ENCODE data around the gene SRGAP3. TPM values are rescaled to one million over a fixed set of nuclear protein-coding genes. Genes with fewer than 3 reads are reported as not detected.

SRGAP3 gene
- total RNA-seq, 2 experiments from 2014 or later: 1.2 to 1.3 TPM

DNA sequence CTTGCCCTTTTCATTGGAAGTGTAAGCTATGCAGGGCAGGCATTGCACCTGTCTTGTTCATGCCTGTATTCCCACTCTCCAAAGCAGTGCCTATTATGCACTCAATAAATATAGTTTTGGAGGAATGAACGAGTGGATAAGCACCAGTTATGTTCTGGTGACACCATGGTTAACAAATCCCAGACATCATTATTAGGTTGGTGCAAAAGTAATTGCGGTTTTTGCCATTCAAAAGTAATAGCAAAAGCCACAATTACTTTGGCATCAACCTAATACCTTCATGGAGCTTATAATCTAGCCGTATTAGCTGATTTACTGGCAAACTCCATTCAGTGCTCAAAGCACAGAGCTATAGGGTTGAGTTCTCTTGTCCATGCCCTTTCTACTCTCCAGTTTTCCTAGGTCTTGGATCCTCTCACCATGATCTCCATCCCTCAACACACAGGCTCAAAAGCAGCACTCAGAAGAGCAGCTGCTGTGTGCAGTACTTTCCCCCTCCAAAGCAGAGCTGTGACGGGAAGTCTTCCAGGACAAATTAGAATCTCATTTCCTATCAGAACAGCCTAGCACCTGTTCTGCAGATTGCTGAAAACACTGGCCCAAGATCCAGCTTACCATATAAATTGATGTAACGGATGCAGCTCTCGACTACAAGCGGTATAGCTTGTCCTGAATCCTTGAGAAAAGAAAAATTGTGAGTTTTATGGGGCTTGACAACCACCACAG lies 223.0 kb downstream of the SRGAP3 start:
- Mint-ChIP-seq H3K4me3 (no peak overlapping the region), H3K4me1 (no peaks in the 10 kb centered on the region), H3K27me3 (peaks cover 3% of the 10 kb centered on the region), H3K27ac (no peak overlapping the region), H3K36me3 (ENCODE audit: low read depth) (no peaks in the 10 kb centered on the region), H3K9me3 (no peaks in the 10 kb centered on the region)
- no peak for DNase-seq
- ChIA-PET POLR2A (no interaction called here), CTCF (no interaction called here)

DNA sequence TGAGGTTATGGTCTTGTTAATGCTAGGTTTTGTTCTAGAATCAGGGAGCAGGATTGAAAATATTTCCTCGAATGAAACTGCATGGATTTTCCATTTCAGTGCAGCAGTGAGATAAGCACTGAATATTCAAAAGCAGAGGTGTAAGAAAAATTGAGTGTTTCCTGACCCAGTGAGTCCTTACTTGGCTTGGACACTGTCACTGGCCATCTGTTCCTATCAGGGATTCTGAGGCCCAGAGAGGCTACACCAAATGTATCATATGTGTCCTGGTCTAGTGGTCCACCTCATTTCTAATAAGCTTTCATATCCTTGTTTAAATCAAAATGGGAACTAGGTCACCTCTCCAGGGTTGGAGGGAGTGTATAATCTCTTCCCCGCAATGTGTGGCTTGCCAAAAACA lies 225.1 kb downstream of the SRGAP3 start:
- H3K9me3 Mint-ChIP-seq: no peaks in the 10 kb centered on the region
- DNase-seq: no peak
- CTCF ChIA-PET: no interaction called here
- H3K4me1 Mint-ChIP-seq: no peaks in the 10 kb centered on the region
- H3K27ac Mint-ChIP-seq: no peak overlapping the region
- POLR2A ChIA-PET: no interaction called here
- H3K4me3 Mint-ChIP-seq: no peak overlapping the region
- H3K36me3 Mint-ChIP-seq (ENCODE audit: low read depth): no peaks in the 10 kb centered on the region
- H3K27me3 Mint-ChIP-seq: peaks cover 3% of the 10 kb centered on the region

DNA sequence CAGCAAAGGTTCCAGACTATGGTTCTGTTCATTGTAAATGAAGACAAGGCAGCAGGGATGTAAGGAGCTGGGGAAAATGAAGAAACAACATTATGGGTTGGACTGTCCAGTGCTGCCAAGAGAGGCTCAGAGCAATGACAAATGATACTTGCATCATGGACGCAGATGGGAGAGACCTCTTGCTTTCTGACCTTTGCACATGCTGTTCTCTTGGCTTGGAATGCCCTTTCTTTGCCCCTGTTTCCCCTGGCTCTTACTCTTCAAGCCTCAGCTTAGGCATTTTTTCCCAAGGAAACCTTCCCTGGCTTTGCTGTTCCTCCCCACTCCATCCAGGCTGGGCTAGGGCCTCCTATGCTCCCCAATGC lies 226.2 kb downstream of the SRGAP3 start:
- H3K4me1 Mint-ChIP-seq: no peaks in the 10 kb centered on the region
- no peak for DNase-seq
- H3K36me3 Mint-ChIP-seq (ENCODE audit: low read depth): no peaks in the 10 kb centered on the region
- peaks cover 3% of the 10 kb centered on the region for H3K27me3 Mint-ChIP-seq
- no peak overlapping the region for H3K4me3 Mint-ChIP-seq
- no peak overlapping the region for H3K27ac Mint-ChIP-seq
- H3K9me3 Mint-ChIP-seq: no peaks in the 10 kb centered on the region
- CTCF ChIA-PET: no interaction called here
- POLR2A ChIA-PET: no interaction called here

DNA sequence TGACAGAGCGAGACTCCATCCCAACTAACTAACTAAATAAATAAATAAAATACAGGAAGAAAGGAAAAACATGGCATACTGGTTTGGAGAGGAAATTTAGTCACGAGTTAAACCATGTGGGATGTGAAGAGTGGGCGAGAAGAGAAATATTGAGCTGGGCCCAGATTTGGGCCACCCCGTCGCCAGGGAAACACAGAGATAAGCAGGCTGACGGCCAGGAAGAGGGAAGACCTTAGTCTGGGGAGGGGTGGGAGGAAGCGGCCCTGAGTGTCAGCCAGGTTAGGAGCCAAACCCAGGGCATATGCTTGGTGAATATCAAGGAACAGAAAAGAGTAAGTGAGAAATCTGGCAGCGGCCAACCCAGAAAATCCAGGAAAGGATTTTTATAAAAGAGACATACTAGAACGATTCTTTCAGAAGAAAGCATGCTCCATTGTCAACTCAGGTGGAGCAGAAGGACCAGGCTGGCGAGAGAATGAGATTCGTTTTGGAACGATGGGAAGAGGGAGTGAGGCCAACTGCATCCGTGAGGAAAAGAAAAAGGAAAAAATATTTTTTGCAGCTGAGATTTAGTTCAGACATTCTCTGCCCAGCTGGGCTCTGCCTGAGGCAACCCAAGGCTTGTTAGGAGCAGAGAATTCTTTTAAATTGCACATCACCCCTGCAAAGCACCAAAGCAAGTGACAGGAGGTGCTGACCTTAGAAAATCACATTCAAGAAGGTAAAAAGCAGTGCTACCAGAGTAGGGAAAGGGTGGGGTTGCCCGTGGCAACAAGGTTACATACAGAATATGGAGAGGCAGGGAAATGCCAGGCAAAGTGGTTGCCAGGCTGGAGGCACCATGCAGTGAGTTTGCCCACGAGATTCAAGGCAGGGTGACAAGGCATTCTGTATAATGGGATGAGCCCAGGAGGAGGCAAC lies 226.9 kb downstream of the SRGAP3 start:
- POLR2A ChIA-PET: no interaction called here
- H3K4me1 Mint-ChIP-seq: no peaks in the 10 kb centered on the region
- CTCF ChIA-PET: no interaction called here

DNA sequence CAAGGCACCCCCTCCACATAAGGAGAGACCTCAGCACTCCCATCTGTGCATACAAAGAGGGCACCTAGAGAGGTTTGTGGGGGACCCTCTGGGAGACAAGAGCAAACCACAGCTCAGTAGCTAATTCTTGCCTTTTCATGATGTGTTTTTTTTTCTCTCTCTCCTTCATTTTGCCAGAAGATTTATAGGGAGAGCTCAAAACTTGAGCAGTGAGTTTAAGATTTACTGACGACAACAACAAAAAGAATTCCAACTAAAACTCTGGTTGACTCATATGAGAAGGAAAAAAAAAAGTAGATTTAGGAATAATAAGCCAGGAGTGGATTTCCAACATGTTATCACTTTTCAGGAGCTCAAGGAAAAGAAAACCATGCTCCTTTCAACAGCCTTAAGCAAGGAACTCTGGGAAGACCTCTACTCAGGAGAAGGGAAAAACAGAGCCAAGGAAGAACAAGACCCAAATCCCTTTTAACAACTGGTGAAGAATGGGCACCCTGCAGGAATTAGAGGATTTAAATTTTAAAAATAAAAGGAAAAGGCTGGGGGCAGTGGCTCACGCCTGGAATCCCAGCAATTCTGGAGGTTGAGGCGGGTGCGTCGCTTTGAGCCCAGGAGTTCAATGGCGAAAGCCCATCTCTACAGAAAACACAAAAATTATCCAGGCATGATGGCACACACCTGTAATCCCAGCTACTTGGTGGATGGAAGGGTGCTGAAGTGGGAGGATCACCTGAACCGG lies 228.0 kb downstream of the SRGAP3 start:
- H3K27ac Mint-ChIP-seq: no peak overlapping the region
- no peaks in the 10 kb centered on the region for H3K9me3 Mint-ChIP-seq
- no peaks in the 10 kb centered on the region for H3K36me3 Mint-ChIP-seq (ENCODE audit: low read depth)
- CTCF ChIA-PET: no interaction called here
- H3K4me1 Mint-ChIP-seq: no peaks in the 10 kb centered on the region
- peaks cover 3% of the 10 kb centered on the region for H3K27me3 Mint-ChIP-seq
- H3K4me3 Mint-ChIP-seq: no peak overlapping the region
- no peak for DNase-seq
- POLR2A ChIA-PET: no interaction called here

More for the DNA sequence above, 226.9 kb downstream of the SRGAP3 start:
- no peak overlapping the region for H3K27ac Mint-ChIP-seq
- no peaks in the 10 kb centered on the region for H3K9me3 Mint-ChIP-seq
- no peak overlapping the region for H3K4me3 Mint-ChIP-seq
- H3K27me3 Mint-ChIP-seq: peaks cover 3% of the 10 kb centered on the region
- DNase-seq: no peak
- no peaks in the 10 kb centered on the region for H3K36me3 Mint-ChIP-seq (ENCODE audit: low read depth)

DNA sequence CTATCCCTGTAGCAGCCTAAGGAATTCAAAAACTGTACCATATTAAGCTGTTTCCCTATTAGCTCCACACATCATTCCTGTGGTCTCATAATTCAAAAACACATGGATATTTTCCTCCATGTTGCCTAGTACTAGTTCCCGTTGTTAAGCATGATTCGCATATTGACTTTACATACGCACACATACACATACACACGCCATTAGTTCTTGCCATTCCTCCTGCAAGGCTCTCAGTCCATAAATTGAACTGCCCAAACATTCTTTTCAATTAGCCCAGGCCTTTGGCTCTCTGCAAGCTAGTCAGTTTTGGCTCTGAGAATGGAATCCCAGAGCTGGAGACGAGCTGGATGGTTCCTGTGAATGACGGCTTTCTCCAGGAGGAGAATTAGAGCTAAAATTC lies 229.0 kb downstream of the SRGAP3 start:
- Mint-ChIP-seq H3K36me3 (ENCODE audit: low read depth) (no peaks in the 10 kb centered on the region), H3K4me1 (no peaks in the 10 kb centered on the region), H3K9me3 (no peaks in the 10 kb centered on the region), H3K27me3 (peaks cover 3% of the 10 kb centered on the region), H3K4me3 (no peak overlapping the region), H3K27ac (no peak overlapping the region)
- POLR2A ChIA-PET: no interaction called here
- CTCF ChIA-PET: no interaction called here
- no peak for DNase-seq

DNA sequence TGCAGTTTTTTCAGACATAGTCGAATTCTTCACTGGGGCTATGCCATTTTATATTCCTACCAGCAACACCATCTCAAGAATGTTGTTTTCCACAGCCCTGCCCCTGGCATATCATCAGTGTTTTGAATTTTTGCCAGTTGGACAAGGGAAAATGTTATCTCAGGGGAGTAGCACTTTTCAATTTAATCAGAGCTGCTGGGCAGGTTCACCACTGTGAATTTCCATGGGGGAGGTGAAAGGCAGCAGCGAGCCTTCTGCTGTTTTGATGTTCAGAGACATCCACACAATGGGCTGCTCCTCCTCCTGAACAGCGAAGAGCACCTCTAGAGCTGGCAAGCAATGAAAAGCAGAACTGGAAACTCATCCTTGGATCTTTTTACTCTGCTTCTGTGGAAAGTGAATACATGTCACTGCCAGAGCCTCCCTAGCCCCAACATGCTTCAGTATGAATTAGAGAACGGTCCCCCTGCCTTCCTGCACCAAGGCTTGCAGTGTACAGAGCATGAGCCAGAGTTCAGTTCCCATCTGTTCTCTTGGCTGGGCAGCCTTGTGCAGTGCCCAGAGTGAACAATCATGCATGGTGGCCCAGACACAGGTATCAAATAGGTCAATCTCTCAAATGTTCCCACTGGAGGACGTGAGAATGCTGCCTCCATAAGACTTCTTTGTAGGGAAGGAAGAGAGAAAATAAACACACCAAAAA lies 230.0 kb downstream of the SRGAP3 start:
- H3K36me3 Mint-ChIP-seq (ENCODE audit: low read depth): no peaks in the 10 kb centered on the region
- no peak overlapping the region for H3K27ac Mint-ChIP-seq
- H3K27me3 Mint-ChIP-seq: peaks cover 3% of the 10 kb centered on the region
- H3K4me3 Mint-ChIP-seq: no peak overlapping the region
- POLR2A ChIA-PET: no interaction called here
- H3K9me3 Mint-ChIP-seq: no peaks in the 10 kb centered on the region
- DNase-seq: no peak
- CTCF ChIA-PET: no interaction called here
- H3K4me1 Mint-ChIP-seq: no peaks in the 10 kb centered on the region

DNA sequence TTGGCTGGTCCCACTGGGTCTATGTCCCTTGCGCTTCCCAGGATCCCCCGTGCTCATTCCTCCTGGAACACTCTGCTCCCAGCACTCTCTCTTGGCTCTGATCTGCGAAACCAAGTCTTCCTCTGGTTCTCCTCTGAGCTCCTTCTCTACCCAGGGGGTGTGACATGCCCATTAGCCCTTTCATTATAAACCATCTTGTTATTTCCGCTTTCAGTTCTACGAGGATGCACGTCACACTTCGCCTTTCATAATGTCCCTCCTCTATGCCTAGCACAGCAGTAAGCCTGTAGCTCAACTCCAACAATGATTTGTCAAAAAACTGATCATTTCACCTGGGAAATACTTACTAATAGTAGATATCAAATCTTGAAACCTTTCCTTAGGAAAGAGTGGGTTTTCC lies 234.2 kb downstream of the SRGAP3 start:
- H3K4me1 Mint-ChIP-seq: peaks cover 6% of the 10 kb centered on the region
- ChIA-PET POLR2A (no interaction called here), CTCF (interaction anchor here (0.8 kb wide), 1 partner anchor 284 kb away, joined by 3 read pairs; no protein-coding TSS in a partner anchor)
- H3K4me3 Mint-ChIP-seq: no peak overlapping the region
- H3K27ac Mint-ChIP-seq: no peak overlapping the region
- no peak for DNase-seq
- H3K27me3 Mint-ChIP-seq: no peaks in the 10 kb centered on the region
- H3K36me3 Mint-ChIP-seq (ENCODE audit: low read depth): no peaks in the 10 kb centered on the region
- H3K9me3 Mint-ChIP-seq: no peaks in the 10 kb centered on the region

DNA sequence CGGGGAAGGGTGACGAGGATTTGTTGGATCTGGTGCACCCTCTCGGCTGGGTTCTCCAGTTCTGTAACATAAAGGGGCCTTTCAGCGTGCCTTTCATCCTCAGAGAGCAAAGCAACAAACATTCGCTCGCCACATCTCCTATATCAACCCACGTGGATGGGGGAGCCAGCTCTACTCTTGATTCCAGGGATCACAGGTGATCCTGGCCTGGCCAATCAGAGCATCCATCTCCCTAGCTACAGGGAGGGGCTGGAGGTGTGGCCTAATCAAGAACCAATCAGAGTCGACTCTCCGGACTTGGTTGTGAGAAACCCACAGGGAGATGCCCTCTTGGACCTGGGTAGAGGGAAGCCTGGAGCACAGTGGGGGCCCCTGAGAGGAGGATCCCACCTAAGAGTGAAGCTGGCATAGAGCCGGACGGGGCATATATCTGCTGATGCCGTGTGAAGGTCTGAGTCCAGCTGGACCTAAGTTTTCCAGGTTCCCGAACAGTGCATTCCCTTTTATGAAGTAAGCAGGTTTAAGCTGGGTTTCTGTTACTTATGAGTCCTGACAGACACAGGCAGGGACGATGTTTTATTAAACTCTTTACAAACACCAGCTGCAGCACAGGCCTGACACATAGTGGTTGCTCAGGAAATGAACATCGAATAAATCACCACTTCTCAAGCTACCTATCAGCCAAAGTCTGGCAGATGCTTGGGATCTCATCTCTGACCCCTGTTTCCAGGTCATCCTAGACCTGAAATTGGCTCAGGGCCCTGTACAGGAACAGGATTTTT lies 235.5 kb downstream of the SRGAP3 start:
- Mint-ChIP-seq H3K27me3 (no peaks in the 10 kb centered on the region), H3K27ac (no peak overlapping the region), H3K36me3 (ENCODE audit: low read depth) (no peaks in the 10 kb centered on the region), H3K4me1 (peaks cover 6% of the 10 kb centered on the region), H3K4me3 (no peak overlapping the region), H3K9me3 (no peaks in the 10 kb centered on the region)
- ChIA-PET CTCF (no interaction called here), POLR2A (no interaction called here)
- DNase-seq: no peak

DNA sequence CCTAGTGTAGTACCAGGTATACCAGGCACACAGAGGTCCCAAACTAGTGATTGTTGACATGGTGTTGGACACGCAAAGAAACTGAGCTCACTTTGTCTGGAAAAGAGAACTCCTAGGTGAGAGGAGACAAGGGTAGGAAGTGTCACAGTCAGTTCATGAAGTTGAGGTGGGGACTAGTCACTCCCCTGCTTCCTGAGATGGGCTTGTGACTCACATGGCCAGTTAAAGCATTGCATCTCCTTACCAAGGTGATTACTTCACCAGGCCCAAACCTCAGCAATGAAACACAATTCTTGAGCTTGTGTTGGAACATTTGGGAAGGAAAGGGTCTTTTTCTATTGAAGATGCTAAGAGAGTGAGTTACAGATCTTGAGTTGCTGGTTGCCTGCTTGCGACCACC lies 236.9 kb downstream of the SRGAP3 start:
- Mint-ChIP-seq H3K27ac (no peak overlapping the region), H3K4me1 (peaks cover 6% of the 10 kb centered on the region), H3K27me3 (no peaks in the 10 kb centered on the region), H3K4me3 (no peak overlapping the region), H3K36me3 (ENCODE audit: low read depth) (no peaks in the 10 kb centered on the region), H3K9me3 (no peaks in the 10 kb centered on the region)
- no peak for DNase-seq
- ChIA-PET POLR2A (no interaction called here), CTCF (interaction anchor here (1.0 kb wide), 1 partner anchor 25 kb away, joined by 3 read pairs; no protein-coding TSS in a partner anchor)

DNA sequence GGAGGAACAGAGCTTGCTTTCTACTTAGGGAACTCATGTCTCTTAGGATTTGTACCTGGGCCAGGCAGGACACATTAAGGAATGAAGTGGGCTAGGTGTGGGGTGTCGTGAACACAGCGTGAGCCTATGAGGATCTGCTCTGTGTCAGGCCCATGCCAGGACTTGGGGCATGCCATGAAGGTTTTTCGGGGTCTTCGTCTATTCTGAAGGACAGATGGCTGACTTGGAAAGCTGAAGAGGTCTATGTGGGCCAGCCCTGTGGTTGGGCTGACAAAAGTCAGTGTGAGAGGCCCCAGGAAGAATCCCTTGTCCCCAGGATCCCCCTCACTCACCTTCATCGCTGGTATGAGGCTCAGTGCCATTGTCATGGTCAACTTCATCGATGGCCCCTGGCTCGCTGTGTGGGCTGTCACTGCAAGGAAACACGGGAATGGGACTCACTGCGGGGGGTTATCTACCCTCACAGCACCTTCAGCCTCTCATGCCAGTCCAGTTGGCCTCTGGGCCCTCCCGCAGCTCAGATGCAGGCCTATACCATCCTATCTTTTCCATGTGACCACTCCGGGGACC lies 239.4 kb downstream of the SRGAP3 start:
- H3K9me3 Mint-ChIP-seq: no peaks in the 10 kb centered on the region
- POLR2A ChIA-PET: no interaction called here
- DNase-seq: no peak
- CTCF ChIA-PET: interaction anchor here (0.6 kb wide), 1 partner anchor 22 kb away, joined by 3 read pairs; no protein-coding TSS in a partner anchor
- H3K36me3 Mint-ChIP-seq (ENCODE audit: low read depth): no peaks in the 10 kb centered on the region
- peaks cover 2% of the 10 kb centered on the region for H3K27me3 Mint-ChIP-seq
- no peak overlapping the region for H3K4me3 Mint-ChIP-seq
- H3K4me1 Mint-ChIP-seq: peaks cover 6% of the 10 kb centered on the region
- no peak overlapping the region for H3K27ac Mint-ChIP-seq

DNA sequence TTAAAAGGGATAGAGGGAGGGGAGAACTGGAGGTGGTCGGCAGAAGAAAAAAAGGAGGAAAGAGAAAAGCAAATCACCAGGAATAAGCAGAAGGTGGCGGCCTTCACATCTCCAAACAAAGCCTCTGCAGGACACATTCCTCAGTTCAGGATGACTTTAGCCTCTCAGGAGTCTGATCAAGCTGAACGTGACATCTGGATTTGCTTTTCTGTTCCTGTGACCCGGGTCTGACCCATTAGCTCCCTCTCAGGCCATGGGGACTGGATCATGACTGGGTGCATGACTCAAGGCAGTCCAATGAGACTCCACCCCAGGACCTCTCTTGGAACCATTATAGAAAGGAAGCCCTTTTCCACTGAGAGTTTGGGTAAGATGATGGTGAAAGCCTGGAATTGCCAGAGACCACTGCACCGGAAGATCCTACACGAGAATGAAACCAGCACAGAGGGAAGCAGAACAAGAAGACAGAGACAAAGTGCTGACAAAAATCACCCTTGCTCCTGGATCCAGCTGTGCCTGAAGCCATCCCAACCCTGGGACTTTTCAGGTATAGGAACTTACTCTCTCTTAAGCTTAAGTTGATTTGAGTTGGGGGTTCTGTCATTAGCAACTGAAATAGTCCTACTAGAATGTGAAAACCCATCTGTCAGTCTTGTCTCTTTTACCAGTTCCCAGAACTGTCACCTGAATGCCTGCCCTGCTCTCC lies 240.7 kb downstream of the SRGAP3 start:
- no peaks in the 10 kb centered on the region for H3K9me3 Mint-ChIP-seq
- DNase-seq: no peak
- ChIA-PET POLR2A (no interaction called here), CTCF (interaction anchor here (0.5 kb wide), 1 partner anchor 444 kb away, joined by 3 read pairs; no protein-coding TSS in a partner anchor)
- H3K36me3 Mint-ChIP-seq (ENCODE audit: low read depth): no peaks in the 10 kb centered on the region
- H3K4me3 Mint-ChIP-seq: no peak overlapping the region
- H3K27ac Mint-ChIP-seq: no peak overlapping the region
- H3K27me3 Mint-ChIP-seq: peaks cover 2% of the 10 kb centered on the region
- H3K4me1 Mint-ChIP-seq: peaks cover 6% of the 10 kb centered on the region
